ENCODE results near the gene PPP2R2B. TPM values are rescaled to one million over a fixed set of nuclear protein-coding genes. Genes with fewer than 3 reads are reported as not detected.

The PPP2R2B gene
- total RNA-seq, 1 experiment from 2014 or later, result not detected

DNA sequence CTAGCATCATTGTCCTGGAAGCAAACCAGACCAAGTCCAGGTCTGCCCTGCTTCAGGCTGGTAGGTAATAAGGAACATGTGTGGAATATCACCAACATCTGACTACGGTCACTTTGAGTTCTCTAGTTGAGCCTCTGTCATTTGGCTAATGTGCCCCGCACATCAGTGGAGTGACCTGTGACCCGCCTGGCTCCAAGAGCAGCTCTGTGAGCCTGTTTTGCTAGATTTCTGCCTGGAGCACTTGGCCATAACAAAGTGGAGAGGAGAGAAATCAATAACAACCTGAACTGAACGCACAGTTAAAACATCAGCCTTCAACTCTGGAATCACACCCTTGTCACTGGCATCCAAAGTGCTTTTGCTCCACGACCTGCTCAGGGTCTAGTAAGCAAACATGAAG lies 115.7 kb downstream of the PPP2R2B start:
- H3K4me3 ChIP-seq (ENCODE audit: low read depth, low read length, poor library complexity, severe bottlenecking), result no peak overlapping the region
- peaks cover 17% of the 10 kb centered on the region for H3K27me3 ChIP-seq (replicated peaks; ENCODE audit: insufficient read depth, low read depth, low read length, poor library complexity)
- ChIA-PET CTCF (no interaction called here), POLR2A (ENCODE audit: low non-redundant PET) (no interaction called here)
- H3K27ac ChIP-seq (ENCODE audit: low read depth, low read length, poor library complexity, severe bottlenecking), result no peak overlapping the region
- no peaks in the 10 kb centered on the region for H3K9me3 ChIP-seq (ENCODE audit: low read depth, low read length, poor library complexity, severe bottlenecking)
- DNase-seq (ENCODE audit: low spot score), result no peak
- TF ChIP-seq, protein P1, sequence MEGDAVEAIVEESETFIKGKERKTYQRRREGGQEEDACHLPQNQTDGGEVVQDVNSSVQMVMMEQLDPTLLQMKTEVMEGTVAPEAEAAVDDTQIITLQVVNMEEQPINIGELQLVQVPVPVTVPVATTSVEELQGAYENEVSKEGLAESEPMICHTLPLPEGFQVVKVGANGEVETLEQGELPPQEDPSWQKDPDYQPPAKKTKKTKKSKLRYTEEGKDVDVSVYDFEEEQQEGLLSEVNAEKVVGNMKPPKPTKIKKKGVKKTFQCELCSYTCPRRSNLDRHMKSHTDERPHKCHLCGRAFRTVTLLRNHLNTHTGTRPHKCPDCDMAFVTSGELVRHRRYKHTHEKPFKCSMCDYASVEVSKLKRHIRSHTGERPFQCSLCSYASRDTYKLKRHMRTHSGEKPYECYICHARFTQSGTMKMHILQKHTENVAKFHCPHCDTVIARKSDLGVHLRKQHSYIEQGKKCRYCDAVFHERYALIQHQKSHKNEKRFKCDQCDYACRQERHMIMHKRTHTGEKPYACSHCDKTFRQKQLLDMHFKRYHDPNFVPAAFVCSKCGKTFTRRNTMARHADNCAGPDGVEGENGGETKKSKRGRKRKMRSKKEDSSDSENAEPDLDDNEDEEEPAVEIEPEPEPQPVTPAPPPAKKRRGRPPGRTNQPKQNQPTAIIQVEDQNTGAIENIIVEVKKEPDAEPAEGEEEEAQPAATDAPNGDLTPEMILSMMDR (conservative IDR thresholded peaks at IDR 0.05; ENCODE audit: low read depth, low read length), result no peak
- TF ChIP-seq EZH2 (IDR thresholded peaks at IDR 0.05; ENCODE audit: borderline replicate concordance, low read depth, low read length, poor library complexity, severe bottlenecking), result no peak
- BruUV-seq (replicated peaks), result no TSS peak
- no peaks in the 10 kb centered on the region for H3K4me1 ChIP-seq (ENCODE audit: insufficient read depth, low read length, poor library complexity, severe bottlenecking)
- no peaks in the 10 kb centered on the region for H3K36me3 ChIP-seq (ENCODE audit: insufficient read depth, low read length, poor library complexity, severe bottlenecking)
- intact Hi-C loops (cut with micrococcal nuclease; ENCODE audit: unreplicated experiment), result no loop called here

DNA sequence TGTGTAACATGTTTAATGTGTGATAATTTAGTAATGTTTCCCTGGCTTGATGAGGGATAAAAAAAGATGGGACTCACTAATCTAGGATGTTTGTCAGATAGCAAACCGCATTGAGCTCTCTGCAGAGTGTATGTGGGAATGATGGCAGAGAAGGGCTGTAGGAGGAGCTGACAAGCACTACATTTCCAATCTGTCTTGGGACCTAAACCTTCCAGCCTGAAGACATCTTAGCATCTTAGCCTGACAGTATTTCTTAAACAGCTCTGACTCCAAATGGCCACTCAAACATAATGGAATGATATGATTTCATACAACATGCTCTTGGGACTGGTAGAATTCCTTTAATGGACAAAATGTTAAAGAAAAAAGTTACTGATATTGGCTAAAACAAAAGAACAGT lies 116.7 kb downstream of the PPP2R2B start:
- Histone ChIP-seq H3K27ac (ENCODE audit: low read depth, low read length, poor library complexity, severe bottlenecking) (no peak overlapping the region), H3K27me3 (replicated peaks; ENCODE audit: insufficient read depth, low read depth, low read length, poor library complexity) (peaks cover 25% of the 10 kb centered on the region), H3K36me3 (ENCODE audit: insufficient read depth, low read length, poor library complexity, severe bottlenecking) (no peaks in the 10 kb centered on the region), H3K4me1 (ENCODE audit: insufficient read depth, low read length, poor library complexity, severe bottlenecking) (no peaks in the 10 kb centered on the region), H3K9me3 (ENCODE audit: low read depth, low read length, poor library complexity, severe bottlenecking) (no peaks in the 10 kb centered on the region), H3K4me3 (ENCODE audit: low read depth, low read length, poor library complexity, severe bottlenecking) (no peak overlapping the region)
- no peak for DNase-seq (ENCODE audit: low spot score)
- TF ChIP-seq, protein P1 (conservative IDR thresholded peaks at IDR 0.05; ENCODE audit: low read depth, low read length), result no peak
- no peak for TF ChIP-seq EZH2 (IDR thresholded peaks at IDR 0.05; ENCODE audit: borderline replicate concordance, low read depth, low read length, poor library complexity, severe bottlenecking)
- BruUV-seq (replicated peaks), result no TSS peak
- intact Hi-C loops (cut with micrococcal nuclease; ENCODE audit: unreplicated experiment), result no loop called here
- ChIA-PET CTCF (no interaction called here), POLR2A (ENCODE audit: low non-redundant PET) (no interaction called here)

DNA sequence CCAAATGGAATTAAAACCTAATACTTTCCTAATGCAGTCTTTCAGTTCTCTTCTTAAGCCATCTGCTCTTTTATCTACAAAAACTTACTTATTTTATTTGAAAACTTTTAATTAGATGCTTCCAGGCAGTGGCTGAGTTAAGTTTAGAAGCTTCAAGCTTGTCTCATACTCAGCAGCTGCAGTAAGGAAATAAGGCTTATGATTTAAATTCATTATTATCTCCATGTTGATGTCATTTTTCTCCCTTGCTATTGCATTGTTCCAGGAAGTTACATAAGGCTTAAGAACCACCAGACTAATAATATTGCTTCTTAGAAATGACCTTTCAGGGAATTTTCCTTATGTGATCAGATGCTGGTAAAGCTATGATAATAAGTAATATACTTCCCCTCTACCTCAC lies 119.6 kb downstream of the PPP2R2B start:
- TF ChIP-seq, protein P1 (conservative IDR thresholded peaks at IDR 0.05; ENCODE audit: low read depth, low read length), result no peak
- no peak for TF ChIP-seq EZH2 (IDR thresholded peaks at IDR 0.05; ENCODE audit: borderline replicate concordance, low read depth, low read length, poor library complexity, severe bottlenecking)
- H3K27me3 ChIP-seq (replicated peaks; ENCODE audit: insufficient read depth, low read depth, low read length, poor library complexity), result peaks cover 47% of the 10 kb centered on the region
- H3K4me3 ChIP-seq (ENCODE audit: low read depth, low read length, poor library complexity, severe bottlenecking), result no peak overlapping the region
- BruUV-seq (replicated peaks), result no TSS peak
- no peaks in the 10 kb centered on the region for H3K9me3 ChIP-seq (ENCODE audit: low read depth, low read length, poor library complexity, severe bottlenecking)
- H3K4me1 ChIP-seq (ENCODE audit: insufficient read depth, low read length, poor library complexity, severe bottlenecking), result no peaks in the 10 kb centered on the region
- ChIA-PET POLR2A (ENCODE audit: low non-redundant PET) (no interaction called here), CTCF (no interaction called here)
- H3K27ac ChIP-seq (ENCODE audit: low read depth, low read length, poor library complexity, severe bottlenecking), result no peak overlapping the region
- DNase-seq (ENCODE audit: low spot score), result no peak
- intact Hi-C loops (cut with micrococcal nuclease; ENCODE audit: unreplicated experiment), result no loop called here
- no peaks in the 10 kb centered on the region for H3K36me3 ChIP-seq (ENCODE audit: insufficient read depth, low read length, poor library complexity, severe bottlenecking)
